HTERT RPE-1 (cell line): ENCODE results near the gene RPP38.

Source experiments
- in situ Hi-C: fragments of 300-500 bp; cut with MboI; formaldehyde crosslinking; loops from 4 replicates; pipeline ENCODE4 v1.14.3; 2020; ENCODE audit warnings: low sequenced_read_pairs

The RPP38 gene

DNA sequence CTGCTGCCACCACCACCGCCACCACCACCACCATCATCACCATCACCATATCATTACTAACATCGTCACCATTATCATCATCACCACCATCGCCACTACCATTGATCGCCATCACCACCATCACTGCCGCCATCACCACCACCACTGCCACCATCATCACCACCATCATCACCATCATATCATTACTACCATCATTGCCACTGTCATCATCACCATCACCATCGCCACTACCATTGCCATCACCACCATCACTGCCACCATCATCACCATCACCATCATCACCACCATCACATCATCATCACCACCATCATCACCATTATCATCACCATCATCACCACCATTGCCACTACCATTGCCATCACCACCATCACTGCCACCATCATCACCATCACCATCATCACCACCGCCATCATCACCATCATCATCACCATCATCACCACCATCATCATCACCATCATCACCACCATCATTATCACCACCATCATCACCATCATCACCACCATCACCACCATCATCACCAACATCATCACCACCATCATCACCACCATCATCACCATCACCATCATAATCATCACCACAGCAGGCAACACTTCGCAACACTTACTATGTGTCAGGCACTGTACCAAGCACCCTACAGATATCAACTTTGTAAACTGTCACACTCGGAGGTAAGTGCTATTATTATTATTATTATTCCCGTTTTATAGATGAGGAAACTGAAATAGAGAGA lies 52.1 kb downstream of the RPP38 start:
- in situ Hi-C loops: no loop called here

- in situ Hi-C loops: no loop called here
Observed at GRCh38 chr10:15150563-15150962, 53.4 kb downstream of the RPP38 start.

GRCh38 chr10:15152556-15152955 lies 55.4 kb downstream of the RPP38 start:
- in situ Hi-C loops: no loop called here
